Measurements from ENCODE around the gene TKTL2.

- TF ChIP-seq CTCF (IDR thresholded peaks at IDR 0.05): no peak
- no peak for TF ChIP-seq POLR2A (IDR thresholded peaks at IDR 0.05)
Measured at GRCh38 chr4:163473130-163473529, 424 bp downstream of the TKTL2 start.

Measured in lower leg skin (tissue), 3 donors.